DND-41 (cell line): ENCODE measurements around the gene HMOX1.

Experiments used
- CTCF ChIP-seq: IDR thresholded peaks from 2 replicates; pipeline ENCODE4 v1.5.1; 2012; ENCODE audit warnings: borderline replicate concordance, low read length, moderate library complexity, mild to moderate bottlenecking; ENCODE audit not compliant: poor library complexity, severe bottlenecking; ENCODE audit errors: extremely low read depth
- EZH2 ChIP-seq: IDR thresholded peaks from 3 replicates; pipeline ENCODE4 v1.6.1; 2012; ENCODE audit warnings: borderline replicate concordance, low read depth, mild to moderate bottlenecking, moderate library complexity, low read length, inconsistent platforms; ENCODE audit not compliant: severe bottlenecking

GRCh38 chr22:35406443-35406842 is 25.5 kb downstream of the HMOX1 start:
- no peak for TF ChIP-seq CTCF
- TF ChIP-seq EZH2 = no peak
